ENCODE results near the gene GFOD1.

Gene GFOD1, protein sequence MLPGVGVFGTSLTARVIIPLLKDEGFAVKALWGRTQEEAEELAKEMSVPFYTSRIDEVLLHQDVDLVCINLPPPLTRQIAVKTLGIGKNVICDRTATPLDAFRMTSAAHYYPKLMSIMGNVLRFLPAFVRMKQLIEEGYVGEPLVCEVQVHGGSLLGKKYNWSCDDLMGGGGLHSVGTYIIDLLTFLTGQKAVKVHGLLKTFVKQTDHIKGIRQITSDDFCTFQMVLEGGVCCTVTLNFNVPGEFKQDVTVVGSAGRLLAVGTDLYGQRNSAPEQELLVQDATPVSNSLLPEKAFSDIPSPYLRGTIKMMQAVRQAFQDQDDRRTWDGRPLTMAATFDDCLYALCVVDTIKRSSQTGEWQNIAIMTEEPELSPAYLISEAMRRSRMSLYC

DNA sequence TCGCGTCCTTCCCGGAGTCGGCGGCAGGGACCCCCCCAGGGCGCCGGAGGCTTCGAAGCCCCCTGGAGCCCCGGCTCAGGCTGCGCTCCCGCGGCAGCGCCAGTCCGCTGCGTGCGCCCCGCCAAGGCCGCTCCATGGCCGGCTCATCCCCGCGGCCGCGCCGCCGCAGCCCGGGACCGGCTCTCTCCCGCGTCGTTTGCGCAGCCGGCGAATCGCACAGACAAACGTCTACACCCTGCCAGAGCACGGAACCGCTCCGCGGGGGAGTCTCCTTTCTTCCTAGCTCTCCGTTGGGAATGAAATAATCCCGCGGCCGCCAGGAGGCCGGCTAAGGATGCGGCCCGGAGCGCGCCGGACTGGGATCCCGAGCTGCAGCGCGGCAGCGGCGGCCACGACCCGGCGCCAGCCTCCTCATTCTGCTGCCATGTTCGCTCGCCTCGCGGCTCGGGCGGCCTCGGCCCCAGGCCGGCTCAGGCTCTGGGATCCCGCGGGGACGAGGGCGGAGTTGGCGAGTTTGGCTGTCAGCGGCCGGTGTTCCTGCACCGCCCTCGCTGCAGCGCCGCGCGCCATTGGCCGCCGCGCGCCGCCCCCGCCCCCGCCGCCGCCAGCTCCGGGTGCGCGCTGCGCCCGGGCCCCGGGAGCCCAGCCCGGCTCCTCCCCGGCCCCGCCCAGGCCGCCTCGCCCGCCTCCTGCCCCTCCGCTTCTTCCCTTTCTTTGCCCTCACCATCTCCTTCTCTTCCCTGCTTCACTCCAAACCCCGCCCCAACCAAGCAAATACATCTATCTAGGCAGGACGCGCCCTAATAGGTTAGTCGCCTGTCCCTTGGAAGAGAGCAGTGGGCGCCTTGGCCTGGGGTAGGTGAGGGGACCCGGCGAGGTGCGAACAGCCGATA, at the start of gene GFOD1:
GFOD1 (minus strand) TSS at position 479 of the 893 bp plus-strand sequence. CDS start 710 bp downstream, outside the sequence.
- DNase-seq, result peak; percentile 77

DNA sequence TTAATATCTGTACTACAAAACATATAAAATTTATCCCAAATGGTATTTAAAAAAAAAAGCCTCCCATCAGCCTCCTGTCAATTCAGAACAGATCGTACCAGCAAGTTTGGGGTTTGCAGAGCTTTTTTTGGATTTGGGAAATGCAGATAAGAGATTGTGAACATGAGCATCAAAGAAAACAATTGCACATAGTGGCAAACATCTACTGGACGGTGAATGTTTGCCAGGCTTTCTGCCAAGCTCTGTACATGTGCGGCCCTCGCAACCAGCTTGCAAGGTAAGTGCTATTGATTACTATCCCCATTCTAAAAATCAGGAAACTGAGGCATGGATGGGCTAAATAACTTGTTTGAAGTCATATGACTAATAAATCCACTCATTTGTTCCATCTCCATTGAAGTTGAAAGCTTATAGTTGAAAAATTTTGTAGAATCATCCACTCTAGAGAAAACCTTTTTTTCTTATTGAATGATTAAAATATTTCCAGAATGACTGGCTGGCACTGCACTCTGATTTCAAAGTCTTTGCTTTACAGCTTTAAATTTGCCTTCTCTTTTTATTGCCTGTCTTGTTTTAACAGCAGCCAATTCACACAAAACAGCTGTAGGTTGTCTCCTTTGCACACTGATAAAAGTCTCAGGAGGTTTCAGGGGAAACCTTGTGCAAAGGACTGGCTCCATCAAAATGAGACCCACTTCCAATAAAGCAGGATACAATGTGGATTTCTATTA, 49.6 kb upstream of the GFOD1 start:
- no peak for DNase-seq

DNA sequence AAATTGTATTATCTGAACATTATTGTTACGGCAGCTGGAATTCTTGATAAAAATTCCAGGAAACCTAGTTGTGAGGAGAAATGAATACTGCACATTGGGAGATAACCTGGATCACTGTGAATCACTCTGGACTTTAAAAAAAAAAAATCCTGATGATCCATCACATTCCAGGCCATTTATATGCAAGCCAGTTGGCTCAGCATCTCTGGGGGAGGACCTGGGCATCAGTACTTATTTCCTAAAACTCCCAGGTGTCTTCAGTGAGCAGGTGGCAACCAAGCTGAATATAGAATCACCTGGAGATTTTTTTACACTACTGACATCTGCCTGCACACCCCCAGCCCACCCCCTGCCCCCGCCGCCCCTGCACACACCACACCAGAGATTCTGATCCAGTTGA, 47.9 kb upstream of the GFOD1 start:
- no peak for DNase-seq

GRCh38 chr6:13534536-13534935, 47.1 kb upstream of the GFOD1 start:
- DNase-seq, result no peak

- no peak for DNase-seq
Observed at GRCh38 chr6:13531956-13532355, 44.6 kb upstream of the GFOD1 start.

DNA sequence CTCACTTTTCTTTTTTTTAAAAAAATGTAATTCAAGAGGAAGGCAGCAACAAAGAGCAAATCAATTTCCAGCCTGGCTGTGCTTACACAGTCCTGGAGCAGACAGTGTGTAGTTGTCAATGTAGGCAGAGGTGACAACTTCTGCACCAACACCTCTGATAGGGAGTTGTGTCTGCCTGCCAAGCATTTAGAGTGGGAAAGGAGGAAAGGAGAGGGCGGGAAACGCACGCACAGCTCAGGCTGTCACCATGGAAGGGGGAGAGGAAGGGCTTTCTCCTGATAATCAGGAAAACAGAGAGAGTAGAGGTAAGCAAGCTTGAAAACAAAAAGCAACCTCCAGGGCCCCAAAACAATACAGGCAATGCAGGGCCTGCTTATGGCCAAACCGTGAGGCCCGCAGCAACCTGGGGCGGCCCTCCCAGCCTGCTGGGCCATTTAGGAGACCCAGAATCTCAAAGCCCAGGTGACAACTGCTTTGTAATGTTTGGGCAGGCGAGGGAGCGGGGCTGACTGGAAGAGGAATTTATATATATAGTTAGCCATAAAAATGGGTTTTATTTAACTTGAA, 41.5 kb upstream of the GFOD1 start:
- DNase-seq, result no peak

DNA sequence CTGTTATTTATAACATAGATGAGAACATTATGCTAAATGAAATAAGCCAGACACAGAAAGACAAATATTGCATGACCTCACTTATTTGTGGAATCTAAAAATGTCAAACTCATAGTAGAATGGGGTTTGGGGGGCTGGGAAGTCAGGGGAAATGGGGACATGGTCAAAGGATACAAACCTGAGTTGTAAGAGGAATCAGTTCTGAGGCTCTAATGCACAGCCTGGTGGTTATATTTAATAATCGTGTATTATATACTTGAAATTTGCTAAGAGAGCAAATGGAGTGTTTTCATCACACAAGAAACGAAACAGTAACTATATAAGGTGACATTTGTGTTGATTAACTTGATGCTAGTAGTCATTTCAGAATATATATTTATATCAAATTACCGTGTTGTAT, 40.8 kb upstream of the GFOD1 start:
- no peak for DNase-seq

GRCh38 chr6:13527671-13528056, 40.3 kb upstream of the GFOD1 start:
- no peak for DNase-seq

GRCh38 chr6:13526727-13527670, 39.6 kb upstream of the GFOD1 start:
- DNase-seq, result no peak

DNA sequence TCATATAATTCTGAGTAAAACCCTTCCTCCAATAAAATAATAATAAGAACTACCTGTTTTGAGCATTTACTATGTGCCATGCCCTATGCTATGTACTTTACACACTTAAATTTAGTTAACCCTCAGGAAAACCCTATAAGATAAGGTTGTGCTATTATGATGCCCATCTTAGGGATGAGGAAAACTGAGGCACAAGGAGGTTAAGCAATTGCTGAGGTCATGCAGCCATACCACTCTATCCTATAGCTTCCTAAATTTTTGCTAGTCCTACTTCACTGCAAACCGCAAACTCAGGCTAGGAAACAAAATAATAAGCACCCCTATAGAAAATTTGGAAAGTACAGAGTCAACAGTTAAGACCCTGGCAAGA, 38.9 kb upstream of the GFOD1 start:
- no peak for DNase-seq

DNA sequence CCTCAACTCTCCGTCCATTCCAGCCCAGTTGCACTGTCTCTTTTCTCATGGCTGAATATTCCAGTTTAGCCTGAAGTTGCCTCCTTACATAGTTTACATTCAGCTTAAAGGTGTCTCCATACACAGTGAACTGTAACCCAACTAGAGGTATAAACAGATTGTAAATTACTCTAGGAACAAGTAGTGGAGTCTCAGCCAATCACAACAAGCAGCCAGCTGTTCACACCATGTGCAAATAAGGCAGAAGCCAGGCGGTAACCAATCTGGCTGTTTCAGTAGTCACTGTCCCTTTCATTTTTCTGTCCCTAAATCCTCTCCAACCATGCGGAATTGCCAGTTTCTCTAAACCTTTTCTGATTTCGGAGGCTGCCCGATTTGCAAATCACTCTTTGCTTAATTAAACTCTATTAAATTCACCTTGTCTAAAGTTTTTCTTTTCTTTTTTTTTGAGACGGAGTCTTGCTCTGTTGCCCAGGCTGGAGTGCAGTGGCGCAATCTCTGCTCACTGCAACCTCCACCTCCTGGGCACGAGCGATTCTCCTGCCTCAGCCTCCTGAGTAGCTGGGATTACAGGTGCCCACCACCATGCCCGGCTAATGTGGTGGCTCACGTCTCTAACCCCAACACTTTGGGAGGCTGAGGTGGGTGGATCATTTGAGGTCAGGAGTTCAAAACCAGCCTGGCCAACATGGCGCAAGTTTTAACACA, 37.6 kb upstream of the GFOD1 start:
- DNase-seq, result no peak

DNA sequence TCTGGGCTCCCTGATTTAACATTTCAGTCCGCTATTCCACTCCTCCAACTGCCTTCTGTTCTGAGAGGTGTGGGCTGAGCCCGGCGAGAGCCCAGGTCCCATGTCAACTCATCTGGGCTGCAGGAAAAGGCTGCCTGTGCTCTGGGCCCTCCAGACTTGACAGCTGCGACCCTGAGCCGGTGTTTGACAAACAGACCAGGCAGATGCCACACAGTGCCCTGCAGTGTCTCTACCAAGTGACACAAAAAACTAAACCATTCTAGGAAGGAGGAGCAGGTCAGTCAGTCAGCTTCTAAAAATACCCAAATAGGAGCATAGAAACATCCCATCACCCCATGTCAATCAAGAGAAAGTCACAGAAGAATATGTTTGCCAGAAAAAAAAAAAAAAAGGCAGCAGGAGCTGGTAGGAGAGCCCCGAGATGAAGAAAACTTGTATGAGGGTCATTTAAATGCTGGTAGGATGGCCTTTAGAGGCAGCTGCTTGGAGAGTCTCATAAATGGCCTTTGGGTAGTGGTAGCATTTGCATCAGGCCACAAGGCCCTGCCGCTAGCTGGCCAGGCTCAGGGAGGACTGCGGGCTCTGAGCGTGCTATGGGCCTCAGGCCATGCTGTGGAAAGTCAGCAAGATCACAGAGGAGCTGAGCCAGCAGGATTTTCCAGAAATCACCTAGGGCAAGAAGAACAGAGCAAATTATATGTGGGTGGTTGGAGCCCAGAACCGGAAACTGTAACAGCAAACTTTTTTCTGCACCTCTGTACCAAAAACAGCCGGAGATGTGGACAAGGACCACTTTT, 36.6 kb upstream of the GFOD1 start:
- no peak for DNase-seq

DNA sequence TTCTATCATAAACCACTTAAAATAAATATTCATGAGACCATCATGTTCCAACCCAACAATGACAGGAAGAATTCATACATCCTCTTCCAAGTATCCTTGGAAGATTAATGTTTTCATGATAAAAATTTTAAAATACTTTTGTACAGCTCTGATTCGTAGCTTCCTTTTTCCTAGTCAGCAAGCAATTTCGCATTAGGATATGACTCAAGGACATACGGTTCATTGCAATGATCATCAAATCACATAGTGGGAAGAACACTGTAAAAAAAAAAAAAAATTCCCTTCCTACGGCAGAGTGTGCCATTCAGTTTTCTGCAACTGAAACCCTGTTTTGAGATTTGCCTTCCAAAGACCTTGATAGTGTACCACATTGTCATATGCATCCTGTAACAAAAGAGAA, 35.3 kb upstream of the GFOD1 start:
- DNase-seq, result no peak

GRCh38 chr6:13519839-13520238, 32.4 kb upstream of the GFOD1 start:
- no peak for DNase-seq

- DNase-seq, result no peak
Observed at GRCh38 chr6:13517116-13517515, 29.7 kb upstream of the GFOD1 start.

GRCh38 chr6:13515912-13516311, 28.5 kb upstream of the GFOD1 start:
- DNase-seq, result no peak

- no peak for DNase-seq
Observed at GRCh38 chr6:13513626-13514502, 26.5 kb upstream of the GFOD1 start.

GRCh38 chr6:13512900-13513299, 25.5 kb upstream of the GFOD1 start:
- DNase-seq, result no peak
